ENCODE results near the gene PDS5A. TPM values are rescaled to one million over a fixed set of nuclear protein-coding genes. Genes with fewer than 3 reads are reported as not detected.

Gene PDS5A
- total RNA-seq, 1 donor from 2014 or later: 46.7 TPM

- no peak overlapping the region for H3K4me3 ChIP-seq (ENCODE audit: low read depth, low read length)
- DNase-seq (ENCODE audit: low read depth): no peak
- TF ChIP-seq, protein P1, sequence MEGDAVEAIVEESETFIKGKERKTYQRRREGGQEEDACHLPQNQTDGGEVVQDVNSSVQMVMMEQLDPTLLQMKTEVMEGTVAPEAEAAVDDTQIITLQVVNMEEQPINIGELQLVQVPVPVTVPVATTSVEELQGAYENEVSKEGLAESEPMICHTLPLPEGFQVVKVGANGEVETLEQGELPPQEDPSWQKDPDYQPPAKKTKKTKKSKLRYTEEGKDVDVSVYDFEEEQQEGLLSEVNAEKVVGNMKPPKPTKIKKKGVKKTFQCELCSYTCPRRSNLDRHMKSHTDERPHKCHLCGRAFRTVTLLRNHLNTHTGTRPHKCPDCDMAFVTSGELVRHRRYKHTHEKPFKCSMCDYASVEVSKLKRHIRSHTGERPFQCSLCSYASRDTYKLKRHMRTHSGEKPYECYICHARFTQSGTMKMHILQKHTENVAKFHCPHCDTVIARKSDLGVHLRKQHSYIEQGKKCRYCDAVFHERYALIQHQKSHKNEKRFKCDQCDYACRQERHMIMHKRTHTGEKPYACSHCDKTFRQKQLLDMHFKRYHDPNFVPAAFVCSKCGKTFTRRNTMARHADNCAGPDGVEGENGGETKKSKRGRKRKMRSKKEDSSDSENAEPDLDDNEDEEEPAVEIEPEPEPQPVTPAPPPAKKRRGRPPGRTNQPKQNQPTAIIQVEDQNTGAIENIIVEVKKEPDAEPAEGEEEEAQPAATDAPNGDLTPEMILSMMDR (conservative IDR thresholded peaks at IDR 0.05; ENCODE audit: low read depth, low read length): no peak
Measured at GRCh38 chr4:39899291-39899690, 78.4 kb downstream of the PDS5A start.

DNA sequence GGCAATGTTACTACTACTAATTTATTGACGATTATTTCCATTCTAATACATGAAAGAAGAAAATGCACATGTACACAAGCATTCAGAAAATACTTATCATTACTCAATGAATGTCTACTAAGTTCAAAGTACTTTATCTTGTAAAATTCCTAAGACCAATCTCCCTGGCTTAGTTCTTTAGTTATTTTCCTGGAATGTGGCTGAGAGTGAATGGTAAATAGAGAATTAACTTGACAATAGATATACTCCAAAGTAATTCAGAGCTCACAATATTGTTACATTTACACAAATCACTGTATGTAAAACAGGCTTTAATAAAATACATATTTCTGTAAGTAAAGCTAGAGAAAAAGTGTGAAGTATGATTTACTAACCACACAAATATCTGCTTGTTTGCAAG is 79.7 kb downstream of the PDS5A start:
- H3K4me3 ChIP-seq (ENCODE audit: low read depth, low read length): no peak overlapping the region
- TF ChIP-seq, protein P1 (conservative IDR thresholded peaks at IDR 0.05; ENCODE audit: low read depth, low read length): no peak
- no peak for DNase-seq (ENCODE audit: low read depth)

GRCh38 chr4:39893693-39894072 is 84.0 kb downstream of the PDS5A start:
- DNase-seq (ENCODE audit: low read depth): no peak
- TF ChIP-seq, protein P1 (conservative IDR thresholded peaks at IDR 0.05; ENCODE audit: low read depth, low read length): no peak

GRCh38 chr4:39892988-39893692 is 84.6 kb downstream of the PDS5A start:
- no peak for DNase-seq (ENCODE audit: low read depth)
- TF ChIP-seq, protein P1 (conservative IDR thresholded peaks at IDR 0.05; ENCODE audit: low read depth, low read length): no peak
- no peak overlapping the region for H3K4me3 ChIP-seq (ENCODE audit: low read depth, low read length)

More at GRCh38 chr4:39893693-39894072, 84.0 kb downstream of the PDS5A start:
- no peak overlapping the region for H3K4me3 ChIP-seq (ENCODE audit: low read depth, low read length)

- DNase-seq (ENCODE audit: low read depth): no peak
- TF ChIP-seq, protein P1 (conservative IDR thresholded peaks at IDR 0.05; ENCODE audit: low read depth, low read length): no peak
- H3K4me3 ChIP-seq (ENCODE audit: low read depth, low read length): no peak overlapping the region
Measured at GRCh38 chr4:39889226-39889625, 88.5 kb downstream of the PDS5A start.

GRCh38 chr4:39888541-39888940 is 89.2 kb downstream of the PDS5A start:
- H3K4me3 ChIP-seq (ENCODE audit: low read depth, low read length): no peak overlapping the region
- DNase-seq (ENCODE audit: low read depth): no peak
- TF ChIP-seq, protein P1 (conservative IDR thresholded peaks at IDR 0.05; ENCODE audit: low read depth, low read length): no peak

DNA sequence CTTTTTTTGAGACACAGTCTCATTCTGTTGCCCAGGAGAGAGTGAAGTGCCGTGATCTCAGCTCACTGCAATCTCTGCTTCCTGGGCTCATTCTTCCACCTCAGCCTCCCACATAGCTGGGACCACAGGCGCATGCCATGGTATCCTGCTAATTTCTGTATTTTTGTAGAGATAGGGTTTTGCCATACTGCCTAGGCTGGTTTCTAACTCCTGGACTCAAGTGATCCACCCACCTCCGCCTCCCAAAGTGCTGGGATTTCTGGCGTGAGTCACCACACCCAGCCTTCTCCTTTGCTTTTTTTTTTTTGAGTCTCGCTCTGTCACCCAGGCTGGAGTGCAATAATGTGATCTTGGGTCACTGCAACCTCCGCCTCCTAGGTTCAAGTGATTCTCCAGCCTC is 94.1 kb downstream of the PDS5A start:
- no peak for DNase-seq (ENCODE audit: low read depth)
- TF ChIP-seq, protein P1 (conservative IDR thresholded peaks at IDR 0.05; ENCODE audit: low read depth, low read length): no peak
- no peak overlapping the region for H3K4me3 ChIP-seq (ENCODE audit: low read depth, low read length)
